Fibroblast of skin of abdomen (primary cell): ENCODE results near the gene YIPF5.

ENCODE experiments used
- DNase-seq: peaks from one replicate; pipeline ENCODE4 v3.0.0-alpha.2; 2013

The YIPF5 gene

GRCh38 chr5:144177548-144177947, 7.1 kb upstream of the YIPF5 start:
- peak; percentile 83 for DNase-seq

GRCh38 chr5:144173766-144174165, 3.3 kb upstream of the YIPF5 start:
- no peak for DNase-seq

DNA sequence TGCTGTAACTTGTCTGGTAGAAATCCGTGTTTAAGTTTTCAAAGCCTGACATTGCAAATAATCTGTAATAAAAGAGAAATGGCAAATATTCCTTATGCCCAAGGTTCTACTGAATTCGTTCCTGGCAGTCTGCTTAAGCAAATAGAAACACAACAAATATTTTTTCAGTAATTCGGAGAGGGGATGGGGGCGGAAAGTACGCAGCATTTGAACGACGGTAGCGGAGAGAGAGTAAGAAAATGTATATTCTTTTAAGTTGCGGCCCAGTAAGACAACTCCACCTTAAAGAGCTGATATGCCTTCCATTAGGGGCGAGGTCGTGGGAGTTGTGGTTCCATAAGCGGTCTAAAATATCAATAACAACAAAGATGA, 569 bp downstream of the YIPF5 start:
- DNase-seq: no peak

- DNase-seq: no peak
Measured at GRCh38 chr5:144167998-144168397, 2.5 kb downstream of the YIPF5 start.

DNA sequence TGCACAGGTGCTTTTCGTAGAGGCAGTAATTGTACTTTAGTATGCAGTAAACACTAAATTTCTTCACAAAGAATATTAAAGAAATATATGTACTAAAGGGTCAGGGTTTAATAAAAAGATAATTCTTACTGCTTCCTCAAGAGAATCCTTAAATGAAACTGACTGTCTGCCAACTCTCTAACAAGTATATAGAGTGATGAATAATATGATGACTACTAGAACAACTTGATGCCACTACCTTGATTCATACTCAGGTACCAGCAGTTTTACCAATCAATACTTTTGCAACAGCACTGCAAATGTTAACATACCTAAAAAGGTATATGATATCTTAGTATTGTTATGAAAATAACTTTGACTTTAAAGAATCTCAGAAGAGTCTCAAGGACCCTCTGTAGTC, 3.8 kb downstream of the YIPF5 start:
- no peak for DNase-seq

DNA sequence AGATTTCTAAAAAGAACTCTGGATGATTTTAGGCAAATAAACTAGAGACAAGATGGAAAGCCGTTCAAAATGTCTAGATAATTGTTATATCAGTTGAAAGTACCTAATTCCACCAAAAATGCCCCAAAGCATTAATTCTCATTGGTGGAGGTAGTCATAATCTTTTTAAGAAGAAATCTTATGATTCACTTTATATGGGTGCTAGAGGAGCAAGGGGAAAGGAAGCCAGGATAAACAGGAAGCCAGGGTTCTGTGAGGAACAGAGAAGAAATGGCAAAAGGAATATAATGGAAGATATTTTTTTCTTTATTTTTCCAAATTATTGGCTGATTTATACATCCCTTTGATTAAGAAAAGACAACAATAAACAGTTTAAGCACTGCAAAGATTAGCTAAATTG, 7.8 kb downstream of the YIPF5 start:
- DNase-seq: no peak

- DNase-seq: no peak
Measured at GRCh38 chr5:144156767-144157171, 13.7 kb downstream of the YIPF5 start.

- DNase-seq: peak; percentile 61
Measured at GRCh38 chr5:144151026-144151425, 19.4 kb downstream of the YIPF5 start.

- DNase-seq: no peak
Measured at GRCh38 chr5:144144956-144145751, 25.3 kb downstream of the YIPF5 start.

GRCh38 chr5:144143625-144144024, 26.8 kb downstream of the YIPF5 start:
- no peak for DNase-seq

DNA sequence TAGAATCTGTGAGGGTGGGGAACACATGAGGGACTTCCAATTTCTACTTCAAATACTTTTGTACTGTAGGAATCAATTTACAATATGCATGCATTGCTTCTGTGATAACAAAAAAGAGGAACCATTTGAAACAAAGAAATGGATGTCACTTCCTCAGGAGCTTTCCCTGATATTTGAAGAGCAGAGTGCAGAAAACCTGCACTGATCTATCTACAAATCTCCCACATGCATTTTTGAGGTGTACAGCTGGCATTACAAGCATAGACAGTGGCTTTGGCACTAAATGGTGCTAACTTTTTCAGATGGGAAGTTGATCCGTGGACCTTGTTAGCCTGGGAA, 27.7 kb downstream of the YIPF5 start:
- DNase-seq: no peak

DNA sequence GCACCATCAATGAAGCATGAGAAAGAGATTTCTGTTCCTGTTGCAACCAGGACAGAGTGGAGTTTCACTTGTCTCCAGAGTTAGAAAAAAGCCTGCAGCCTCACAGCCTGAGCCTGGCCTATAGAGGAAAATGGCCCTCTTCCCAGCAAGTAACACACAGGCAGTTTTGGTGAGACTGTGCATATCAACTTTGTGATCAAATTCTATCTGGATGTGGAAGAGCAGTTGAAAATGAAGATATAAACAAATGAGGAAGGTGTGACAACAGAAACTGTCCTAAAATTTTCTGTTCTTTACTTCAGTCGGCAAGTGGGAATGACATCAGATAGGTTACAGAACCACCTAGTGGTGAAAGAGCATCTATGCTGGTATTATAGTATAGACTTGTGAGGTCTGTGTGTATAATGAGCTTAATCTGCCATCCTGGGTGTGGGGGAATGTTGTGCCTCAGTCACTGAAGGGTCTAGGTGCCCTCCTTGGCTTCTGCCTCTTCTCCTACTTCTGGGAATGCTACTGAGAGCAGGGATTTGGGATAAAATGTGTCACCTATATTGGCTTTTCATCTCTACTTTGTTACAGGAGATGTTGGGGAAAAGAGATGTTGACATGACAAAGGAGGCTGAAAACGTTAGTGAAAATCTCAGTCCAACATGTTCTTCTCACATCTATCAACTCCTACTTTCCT, 28.2 kb downstream of the YIPF5 start:
- peak; percentile 65 for DNase-seq

- DNase-seq: no peak
Measured at GRCh38 chr5:144141585-144141984, 28.9 kb downstream of the YIPF5 start.

- DNase-seq: peak; percentile 86
Measured at GRCh38 chr5:144139586-144139985, 30.9 kb downstream of the YIPF5 start.

DNA sequence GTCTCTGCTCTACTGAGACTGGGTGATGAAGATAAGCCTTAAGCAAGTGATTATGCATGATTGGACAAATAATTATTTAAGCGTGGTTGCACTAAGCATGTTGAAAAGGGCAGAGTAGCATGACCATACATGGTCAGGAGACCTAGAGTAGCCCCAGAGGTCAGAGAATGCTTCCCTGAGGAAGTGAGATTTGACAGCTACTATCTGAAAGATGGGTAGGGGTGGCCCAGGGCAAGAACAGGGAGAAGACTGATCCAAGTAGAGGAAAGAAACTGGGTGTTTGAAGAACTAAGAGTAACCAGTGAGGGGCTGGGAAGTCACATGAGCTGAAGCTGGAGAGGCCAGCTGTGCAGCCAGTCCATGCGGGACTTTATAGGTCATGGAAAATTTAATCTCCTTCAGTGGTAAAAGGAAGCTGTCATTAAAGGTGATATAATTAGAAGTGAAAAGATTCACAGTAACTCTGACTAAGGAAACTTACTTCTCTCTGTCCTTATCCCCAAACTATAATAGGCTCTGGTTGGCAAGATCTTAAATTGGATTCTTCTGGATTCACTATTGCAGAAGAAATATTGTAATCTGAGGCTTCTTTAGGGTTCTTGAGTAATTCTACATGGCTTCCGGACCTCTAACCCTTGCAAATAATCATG, 35.2 kb downstream of the YIPF5 start:
- no peak for DNase-seq

- DNase-seq: no peak
Measured at GRCh38 chr5:144134194-144134826, 36.1 kb downstream of the YIPF5 start.

DNA sequence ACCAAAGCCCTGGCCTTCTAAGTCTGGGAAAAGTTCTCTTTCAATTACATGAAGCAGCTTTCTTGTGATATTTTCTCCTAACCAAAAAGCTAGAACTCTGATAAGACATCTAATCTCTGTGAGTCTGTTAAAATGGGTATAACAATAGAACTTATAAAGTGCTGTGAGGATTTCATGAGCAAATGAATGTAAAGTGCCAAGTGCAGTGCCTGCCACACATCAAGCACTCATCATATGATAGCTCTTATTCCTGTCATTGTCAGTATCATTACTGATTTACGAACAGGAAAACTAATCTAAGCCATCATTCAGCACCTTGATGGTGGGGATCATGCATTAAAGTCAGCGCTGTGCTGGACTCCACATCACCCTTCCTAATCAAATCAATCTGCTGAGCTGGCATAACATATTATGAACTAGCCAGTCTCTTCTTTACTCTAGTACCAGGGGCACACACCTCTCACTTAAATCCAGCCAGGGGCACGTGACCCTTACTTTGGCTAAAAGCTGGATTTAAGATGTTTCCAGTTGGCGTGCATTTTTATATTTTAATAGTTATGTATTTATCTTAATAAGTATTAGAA, 37.3 kb downstream of the YIPF5 start:
- no peak for DNase-seq

DNA sequence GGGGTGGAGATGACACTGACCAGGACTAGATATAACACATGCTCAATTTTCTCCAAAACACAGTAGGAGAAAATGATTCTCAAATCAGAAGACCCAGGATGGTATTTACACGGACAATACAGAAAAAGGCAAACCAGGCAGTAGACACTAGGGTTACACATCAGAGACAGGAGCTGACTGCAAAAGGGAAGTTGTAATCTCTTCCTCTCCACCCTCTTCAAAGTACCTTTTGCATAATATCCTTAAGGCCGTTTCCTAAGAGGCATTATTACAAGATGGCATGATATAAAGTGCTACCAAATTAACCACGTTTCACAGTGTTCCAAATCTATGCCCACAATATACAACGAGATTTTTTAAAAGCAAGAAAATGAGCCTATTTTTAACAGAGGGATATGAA, 39.2 kb downstream of the YIPF5 start:
- no peak for DNase-seq

DNA sequence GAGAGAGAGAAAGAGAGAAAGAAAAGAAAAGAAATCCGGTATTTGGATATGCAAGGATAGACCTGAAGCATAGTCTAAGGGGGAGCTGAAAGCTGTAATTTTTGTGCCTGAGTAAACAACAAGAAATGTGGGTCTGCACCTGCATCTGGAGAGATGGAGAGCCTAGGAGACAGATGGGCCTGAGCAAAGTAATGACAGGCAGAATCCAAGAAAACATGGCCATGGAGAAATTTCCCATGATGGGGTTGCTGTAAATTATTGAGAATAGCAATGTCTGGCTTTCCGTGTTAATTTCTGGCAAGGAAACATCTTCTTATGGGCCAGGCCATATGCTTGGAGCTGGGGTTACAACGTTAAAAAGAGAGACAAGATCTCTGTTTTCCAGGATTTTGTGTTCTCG, 40.2 kb downstream of the YIPF5 start:
- DNase-seq: no peak

DNA sequence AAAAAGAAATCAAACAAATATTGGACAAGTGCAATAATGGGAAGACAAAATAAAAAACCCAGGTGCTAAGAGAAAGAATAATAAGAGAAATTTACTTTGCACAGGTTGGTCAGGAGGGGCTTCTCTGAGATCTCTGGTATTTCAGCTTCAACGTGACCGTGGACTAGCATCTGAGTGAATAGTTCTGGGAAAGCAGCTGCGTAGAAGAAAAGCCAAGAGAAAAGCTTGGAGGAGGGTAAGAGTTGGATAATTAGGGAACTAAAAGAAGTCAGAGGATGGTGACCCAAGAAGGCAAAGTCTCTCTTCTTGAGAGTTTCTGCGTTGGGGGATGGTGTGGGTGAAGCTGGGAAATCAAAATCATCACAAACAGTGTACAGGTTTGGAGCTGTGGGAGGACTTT, 41.6 kb downstream of the YIPF5 start:
- DNase-seq: no peak

GRCh38 chr5:144126707-144127106, 43.8 kb downstream of the YIPF5 start:
- DNase-seq: no peak

GRCh38 chr5:144125163-144125726, 45.2 kb downstream of the YIPF5 start:
- DNase-seq: peak; percentile 89

DNA sequence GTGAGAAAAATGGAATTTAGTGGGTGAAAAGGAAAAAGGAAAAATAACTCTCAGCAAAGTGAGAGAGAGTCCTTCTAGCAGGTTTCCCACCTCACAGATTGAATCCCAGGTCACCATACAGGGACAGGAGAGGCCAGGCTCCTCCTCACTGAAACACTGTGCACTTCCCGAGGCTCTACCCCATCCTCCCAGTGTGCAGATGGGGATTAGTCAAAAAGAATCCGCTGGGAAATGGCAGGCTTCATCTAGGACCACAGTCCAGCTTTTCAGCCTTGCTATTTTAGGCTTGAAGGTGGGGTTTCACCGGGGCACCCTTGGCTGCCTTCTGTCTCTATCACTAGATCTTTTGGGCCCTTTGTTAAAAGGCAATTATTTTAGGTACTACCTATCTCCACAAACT, 47.8 kb downstream of the YIPF5 start:
- no peak for DNase-seq
